ENCODE measurements around the gene SNX11.
A peak's percentile ranks its signal among the peaks of the same experiment; 100 is the strongest.

The SNX11 gene

DNA sequence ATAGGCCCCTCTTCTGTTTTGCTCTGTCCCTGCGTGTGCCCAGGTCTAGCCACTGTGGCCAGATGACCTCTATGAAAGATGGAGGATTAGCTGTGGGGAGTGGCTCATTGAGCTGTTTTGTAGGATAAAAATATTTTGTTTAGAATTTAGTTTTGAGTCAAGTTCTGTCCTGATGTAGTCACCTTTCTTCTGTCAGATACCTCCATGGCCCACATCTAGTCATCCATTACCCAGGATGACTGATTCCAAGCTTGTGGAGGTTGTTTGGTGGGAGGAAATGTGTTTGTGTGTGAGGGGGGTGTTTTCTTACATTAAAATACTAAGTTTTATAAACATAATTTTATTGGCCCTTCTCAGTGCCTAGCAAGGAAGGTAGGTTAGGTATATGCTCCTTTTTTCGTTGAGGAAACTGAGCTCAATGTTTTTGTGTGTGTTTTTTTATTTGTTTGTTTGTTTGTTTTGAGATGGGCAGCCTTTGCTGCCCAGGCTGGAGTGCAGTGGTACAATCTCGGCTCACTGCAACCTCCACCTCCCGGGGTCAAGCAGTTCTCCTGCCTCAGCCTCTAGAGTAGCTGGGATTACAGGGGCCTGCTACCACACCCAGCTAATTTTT, 16.3 kb downstream of the SNX11 start:
- H3K27ac ChIP-seq (ENCODE audit: low read length, poor library complexity, severe bottlenecking) = no peak overlapping the region
- no peak overlapping the region for H3K4me3 ChIP-seq (ENCODE audit: insufficient read depth in 1 of 2, low read depth in 1 of 2, low read length in 2 of 2)
- no peak overlapping the region for H3K4ac ChIP-seq (ENCODE audit: low read depth in 1 of 2, low read length in 2 of 2)
- no peak overlapping the region for H2BK5ac ChIP-seq (ENCODE audit: low read depth, low read length, poor library complexity, severe bottlenecking)
- H3K27me3 ChIP-seq (ENCODE audit: control insufficient read depth in 1 of 2, insufficient read depth in 1 of 2, low read length in 2 of 2) = no peaks in the 10 kb centered on the region
- no peak overlapping the region for H3K14ac ChIP-seq (ENCODE audit: low read length in 2 of 2)
- WGBS = 87% methylated on average over 4 of the region's 4 CpGs
- DNase-seq = no peak
- peaks cover 13% of the 10 kb centered on the region for H3K79me1 ChIP-seq (replicated peaks; ENCODE audit: low read length, poor library complexity, severe bottlenecking)
- no peak overlapping the region for H2AK5ac ChIP-seq (ENCODE audit: low read length, severe bottlenecking)
- H3K9me3 ChIP-seq (ENCODE audit: control insufficient read depth, low read length) = no peaks in the 10 kb centered on the region
- H2BK12ac ChIP-seq (ENCODE audit: low read length in 2 of 2) = no peak overlapping the region
- H3K36me3 ChIP-seq (ENCODE audit: control insufficient read depth in 1 of 2, insufficient read depth in 2 of 2, low read depth in 1 of 2, low read length in 2 of 2) = peaks cover 41 to 49% of the 10 kb centered on the region in 2 experiments
- no peak overlapping the region for H2BK15ac ChIP-seq (ENCODE audit: low read depth, poor library complexity, severe bottlenecking)
- H4K8ac ChIP-seq (ENCODE audit: low read length) = no peak overlapping the region
- no peak overlapping the region for H4K91ac ChIP-seq (ENCODE audit: low read length)
- H3K4me1 ChIP-seq (ENCODE audit: control insufficient read depth, insufficient read depth, low read depth, low read length) = peaks cover 6% of the 10 kb centered on the region
- no peak overlapping the region for H2BK120ac ChIP-seq (ENCODE audit: low read depth, low read length)
- H3K9ac ChIP-seq (ENCODE audit: low read length) = no peak overlapping the region
- no peak overlapping the region for H2AFZ ChIP-seq (ENCODE audit: low read depth, low read length)
- no peak overlapping the region for H3K4me2 ChIP-seq (ENCODE audit: low read length, poor library complexity, severe bottlenecking)
- H3K23ac ChIP-seq (ENCODE audit: low read length in 2 of 2) = no peak overlapping the region
- H3K18ac ChIP-seq (ENCODE audit: low read depth in 1 of 2, low read length in 2 of 2) = no peak overlapping the region

DNA sequence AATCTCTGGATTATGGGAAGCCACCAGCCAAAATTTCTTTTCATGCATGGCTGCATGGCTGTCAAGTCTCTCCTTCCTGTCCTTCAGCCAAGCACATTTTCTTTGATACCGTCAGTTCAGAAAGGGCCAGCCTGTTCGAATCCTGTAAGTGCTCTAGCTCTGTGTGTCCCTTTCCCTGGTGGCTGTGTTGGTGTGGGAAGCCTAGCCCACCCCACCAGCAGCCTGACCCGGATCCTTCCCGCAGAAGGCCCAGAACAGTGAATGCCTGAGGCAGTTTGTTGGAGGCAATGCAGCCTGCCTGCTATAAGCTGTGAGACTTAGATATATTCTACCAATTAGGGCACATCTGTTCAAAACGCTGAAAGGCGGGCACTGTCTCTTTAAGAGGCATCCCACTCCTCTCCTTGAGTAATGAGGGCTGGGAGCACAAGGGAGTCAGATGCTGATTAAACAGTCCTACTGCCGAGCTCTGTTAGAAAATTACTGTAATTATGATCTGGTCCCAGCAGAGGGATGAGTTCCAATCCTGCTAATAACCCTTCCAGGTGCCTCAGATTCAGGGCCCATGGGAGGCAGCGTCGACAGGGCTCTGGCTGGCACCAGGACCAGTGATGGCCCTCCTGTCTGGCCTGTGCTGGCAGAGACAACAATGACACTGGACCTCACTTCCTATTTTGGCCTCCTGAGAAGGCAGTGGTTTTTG, 18.4 kb downstream of the SNX11 start:
- no peaks in the 10 kb centered on the region for H3K27me3 ChIP-seq (ENCODE audit: control insufficient read depth in 1 of 2, insufficient read depth in 1 of 2, low read length in 2 of 2)
- peak overlapping the region; percentile 8 for H3K9ac ChIP-seq (ENCODE audit: low read length)
- no peak overlapping the region for H2BK5ac ChIP-seq (ENCODE audit: low read depth, low read length, poor library complexity, severe bottlenecking)
- H3K18ac ChIP-seq (ENCODE audit: low read depth in 1 of 2, low read length in 2 of 2) = no peak overlapping the region
- no peak overlapping the region for H3K23ac ChIP-seq (ENCODE audit: low read length in 2 of 2)
- no peak overlapping the region for H2BK15ac ChIP-seq (ENCODE audit: low read depth, poor library complexity, severe bottlenecking)
- no peak overlapping the region for H3K27ac ChIP-seq (ENCODE audit: low read length, poor library complexity, severe bottlenecking)
- H4K91ac ChIP-seq (ENCODE audit: low read length) = no peak overlapping the region
- no peak overlapping the region for H4K8ac ChIP-seq (ENCODE audit: low read length)
- H3K9me3 ChIP-seq (ENCODE audit: control insufficient read depth, low read length) = no peaks in the 10 kb centered on the region
- WGBS = 85% methylated on average over 8 of the region's 9 CpGs
- H3K79me1 ChIP-seq (replicated peaks; ENCODE audit: low read length, poor library complexity, severe bottlenecking) = peaks cover 13% of the 10 kb centered on the region
- no peak overlapping the region for H2BK12ac ChIP-seq (ENCODE audit: low read length in 2 of 2)
- no peak overlapping the region for H2AFZ ChIP-seq (ENCODE audit: low read depth, low read length)
- no peak overlapping the region for H3K14ac ChIP-seq (ENCODE audit: low read length in 2 of 2)
- peaks cover 6% of the 10 kb centered on the region for H3K4me1 ChIP-seq (ENCODE audit: control insufficient read depth, insufficient read depth, low read depth, low read length)
- H3K4me2 ChIP-seq (ENCODE audit: low read length, poor library complexity, severe bottlenecking) = no peak overlapping the region
- H3K36me3 ChIP-seq (ENCODE audit: control insufficient read depth in 1 of 2, insufficient read depth in 2 of 2, low read depth in 1 of 2, low read length in 2 of 2) = peaks cover 34 to 37% of the 10 kb centered on the region in 2 experiments
- no peak overlapping the region for H2AK5ac ChIP-seq (ENCODE audit: low read length, severe bottlenecking)
- no peak overlapping the region for H3K4ac ChIP-seq (ENCODE audit: low read depth in 1 of 2, low read length in 2 of 2)
- no peak for DNase-seq
- H2BK120ac ChIP-seq (ENCODE audit: low read depth, low read length) = no peak overlapping the region
- H3K4me3 ChIP-seq (ENCODE audit: insufficient read depth in 1 of 2, low read depth in 1 of 2, low read length in 2 of 2) = no peak overlapping the region

DNA sequence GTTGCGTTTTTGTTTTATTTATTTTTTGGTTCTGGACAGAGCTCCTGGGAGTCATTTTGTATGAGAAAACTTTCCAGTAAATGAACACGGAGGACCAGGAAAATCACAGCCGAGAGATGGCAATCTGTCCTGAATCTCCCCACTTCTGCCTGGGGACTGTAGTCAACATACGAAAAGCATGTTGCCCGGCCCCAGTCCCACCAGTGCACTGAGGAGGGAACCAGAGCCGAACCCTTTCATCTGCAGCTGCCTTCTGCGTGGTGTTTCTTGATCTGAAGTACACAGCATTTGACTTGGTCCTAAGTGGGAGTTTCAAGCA, 18.9 kb downstream of the SNX11 start:
- Histone ChIP-seq H3K4ac (ENCODE audit: low read depth in 1 of 2, low read length in 2 of 2) (no peak overlapping the region), H3K4me1 (ENCODE audit: control insufficient read depth, insufficient read depth, low read depth, low read length) (peaks cover 6% of the 10 kb centered on the region), H4K8ac (ENCODE audit: low read length) (no peak overlapping the region), H3K9ac (ENCODE audit: low read length) (no peak overlapping the region), H2AFZ (ENCODE audit: low read depth, low read length) (no peak overlapping the region), H3K9me3 (ENCODE audit: control insufficient read depth, low read length) (no peaks in the 10 kb centered on the region), H3K23ac (ENCODE audit: low read length in 2 of 2) (no peak overlapping the region), H3K4me2 (ENCODE audit: low read length, poor library complexity, severe bottlenecking) (no peak overlapping the region), H3K18ac (ENCODE audit: low read depth in 1 of 2, low read length in 2 of 2) (no peak overlapping the region), H2BK5ac (ENCODE audit: low read depth, low read length, poor library complexity, severe bottlenecking) (no peak overlapping the region), H2BK15ac (ENCODE audit: low read depth, poor library complexity, severe bottlenecking) (no peak overlapping the region), H3K36me3 (ENCODE audit: control insufficient read depth in 1 of 2, insufficient read depth in 2 of 2, low read depth in 1 of 2, low read length in 2 of 2) (peaks cover 29 to 32% of the 10 kb centered on the region in 2 experiments), H3K79me1 (replicated peaks; ENCODE audit: low read length, poor library complexity, severe bottlenecking) (peaks cover 10% of the 10 kb centered on the region), H3K27me3 (ENCODE audit: control insufficient read depth in 1 of 2, insufficient read depth in 1 of 2, low read length in 2 of 2) (no peaks in the 10 kb centered on the region), H2AK5ac (ENCODE audit: low read length, severe bottlenecking) (no peak overlapping the region), H2BK120ac (ENCODE audit: low read depth, low read length) (no peak overlapping the region), H4K91ac (ENCODE audit: low read length) (no peak overlapping the region), H3K14ac (ENCODE audit: low read length in 2 of 2) (no peak overlapping the region), H2BK12ac (ENCODE audit: low read length in 2 of 2) (no peak overlapping the region), H3K4me3 (ENCODE audit: insufficient read depth in 1 of 2, low read depth in 1 of 2, low read length in 2 of 2) (no peak overlapping the region), H3K27ac (ENCODE audit: low read length, poor library complexity, severe bottlenecking) (no peak overlapping the region)
- 91% methylated on average over 7 of the region's 7 CpGs for whole genome bisulfite sequencing
- no peak for DNase-seq

DNA sequence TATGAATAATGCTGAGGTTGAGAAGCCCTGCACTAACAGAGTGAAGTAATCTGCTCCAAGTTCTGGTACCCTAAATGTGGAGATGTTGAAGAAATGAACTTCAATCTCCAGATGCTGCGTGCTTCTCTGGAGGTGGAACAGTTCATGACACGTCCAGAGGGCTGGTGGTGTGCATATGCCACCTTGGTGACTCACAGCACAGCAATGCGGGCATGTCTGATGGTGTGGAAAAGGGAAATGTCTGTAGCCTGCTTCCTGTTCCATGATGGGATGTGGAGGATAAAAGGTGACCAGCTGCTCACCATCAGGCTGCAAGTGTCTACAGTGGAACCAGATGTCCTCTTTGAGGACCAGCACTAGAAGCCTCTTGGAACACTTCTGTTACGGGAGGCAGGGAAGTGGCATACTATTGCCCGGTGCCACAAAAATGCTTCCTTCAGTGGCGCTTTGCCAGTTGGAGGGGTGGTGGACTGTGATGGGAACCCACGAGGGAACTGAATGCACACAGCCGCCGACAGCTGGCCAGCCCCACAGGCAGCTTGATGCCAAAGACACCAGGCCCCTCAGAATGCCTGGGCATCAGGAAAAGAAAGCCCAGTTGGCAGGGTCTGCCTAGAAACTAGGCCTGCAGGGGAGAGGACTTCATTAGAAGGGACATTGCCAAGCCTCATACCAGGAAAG, 19.9 kb downstream of the SNX11 start:
- no peak overlapping the region for H2BK15ac ChIP-seq (ENCODE audit: low read depth, poor library complexity, severe bottlenecking)
- peaks cover 0 to 4% of the 10 kb centered on the region in 2 experiments for H3K27me3 ChIP-seq (ENCODE audit: control insufficient read depth in 1 of 2, insufficient read depth in 1 of 2, low read length in 2 of 2)
- H4K8ac ChIP-seq (ENCODE audit: low read length) = no peak overlapping the region
- no peak overlapping the region for H2AK5ac ChIP-seq (ENCODE audit: low read length, severe bottlenecking)
- H3K23ac ChIP-seq (ENCODE audit: low read length in 2 of 2) = no peak overlapping the region
- H3K14ac ChIP-seq (ENCODE audit: low read length in 2 of 2) = no peak overlapping the region
- H3K36me3 ChIP-seq (ENCODE audit: control insufficient read depth in 1 of 2, insufficient read depth in 2 of 2, low read depth in 1 of 2, low read length in 2 of 2) = peaks cover 19 to 22% of the 10 kb centered on the region in 2 experiments
- H3K4me3 ChIP-seq (ENCODE audit: insufficient read depth in 1 of 2, low read depth in 1 of 2, low read length in 2 of 2) = no peak overlapping the region
- H3K4me1 ChIP-seq (ENCODE audit: control insufficient read depth, insufficient read depth, low read depth, low read length) = peaks cover 6% of the 10 kb centered on the region
- no peaks in the 10 kb centered on the region for H3K9me3 ChIP-seq (ENCODE audit: control insufficient read depth, low read length)
- no peak overlapping the region for H4K91ac ChIP-seq (ENCODE audit: low read length)
- H2BK12ac ChIP-seq (ENCODE audit: low read length in 2 of 2) = no peak overlapping the region
- DNase-seq = peak; percentile 16
- H3K4me2 ChIP-seq (ENCODE audit: low read length, poor library complexity, severe bottlenecking) = no peak overlapping the region
- H2AFZ ChIP-seq (ENCODE audit: low read depth, low read length) = no peak overlapping the region
- no peak overlapping the region for H2BK5ac ChIP-seq (ENCODE audit: low read depth, low read length, poor library complexity, severe bottlenecking)
- 86% methylated on average over 9 of the region's 9 CpGs for WGBS
- H3K18ac ChIP-seq (ENCODE audit: low read depth in 1 of 2, low read length in 2 of 2) = no peak overlapping the region
- H3K79me1 ChIP-seq (replicated peaks; ENCODE audit: low read length, poor library complexity, severe bottlenecking) = peaks cover 5% of the 10 kb centered on the region
- H3K27ac ChIP-seq (ENCODE audit: low read length, poor library complexity, severe bottlenecking) = no peak overlapping the region
- H2BK120ac ChIP-seq (ENCODE audit: low read depth, low read length) = no peak overlapping the region
- no peak overlapping the region for H3K4ac ChIP-seq (ENCODE audit: low read depth in 1 of 2, low read length in 2 of 2)
- no peak overlapping the region for H3K9ac ChIP-seq (ENCODE audit: low read length)
